NCI-H146 (cell line): ENCODE results near the gene PIGX.

Experiments used
- DNase-seq: peaks from one replicate; lab custom pipeline; 2025; lab: John Stamatoyannopoulos, UW

Gene PIGX

GRCh38 chr3:196757876-196758739 lies 45.9 kb downstream of the PIGX start:
- DNase-seq = no peak

GRCh38 chr3:196763179-196763578 lies 51.0 kb downstream of the PIGX start:
- no peak for DNase-seq

DNA sequence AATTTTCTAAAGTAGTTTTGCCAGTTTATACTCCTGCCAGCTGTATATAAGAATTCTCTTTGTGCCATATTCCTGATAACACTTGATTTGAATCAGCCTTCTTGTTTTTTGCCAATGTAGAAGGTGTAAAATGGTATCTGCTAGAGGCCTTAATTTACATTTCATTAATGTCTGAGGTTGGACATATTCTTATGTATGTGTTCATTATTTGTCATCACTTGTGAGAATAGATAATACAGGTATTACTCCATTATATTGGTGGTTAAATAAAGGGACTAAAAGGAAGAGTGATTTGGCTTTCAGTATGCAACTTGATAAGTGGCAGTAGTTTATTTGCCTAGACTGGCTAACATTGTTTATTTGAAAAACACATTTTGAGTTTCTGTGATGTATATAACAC lies 53.3 kb downstream of the PIGX start:
- DNase-seq = no peak

DNA sequence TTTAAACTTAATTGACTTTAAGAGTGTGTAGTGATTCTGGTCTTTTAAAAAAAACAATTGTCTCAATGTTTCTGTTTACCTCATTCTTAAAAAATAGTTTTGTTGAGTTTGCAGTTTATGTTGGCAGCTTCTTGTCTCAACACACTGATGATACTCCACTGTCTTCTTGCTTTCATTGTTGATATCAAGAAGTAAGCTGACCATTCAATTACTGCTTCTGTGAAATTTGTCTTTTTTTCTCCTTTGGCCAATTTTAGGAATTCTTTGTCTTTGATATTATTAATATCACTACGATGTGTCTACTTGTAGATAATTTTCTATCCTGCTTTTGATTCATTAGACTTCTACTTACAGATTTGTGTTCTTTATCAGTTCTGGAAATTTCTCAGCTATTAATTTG lies 58.9 kb downstream of the PIGX start:
- DNase-seq = no peak

DNA sequence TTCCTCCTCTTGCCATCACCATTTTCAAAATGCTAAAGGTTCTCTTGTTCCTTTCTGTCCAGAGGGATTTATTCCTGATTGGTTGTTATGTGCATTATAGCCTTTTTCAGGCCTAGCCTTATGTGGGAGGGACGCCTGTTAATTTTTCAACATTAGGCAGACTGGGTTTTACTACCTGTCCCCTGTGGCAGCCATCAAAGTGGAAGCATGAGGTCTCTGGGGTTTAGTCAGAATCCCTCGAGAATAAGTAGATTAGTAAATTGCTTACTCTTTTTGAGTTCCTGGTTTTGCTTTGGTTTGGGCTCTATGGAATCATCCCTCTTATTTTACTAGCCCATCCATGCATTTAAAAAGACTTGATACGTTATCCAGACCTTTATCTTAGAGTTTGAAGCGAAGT lies 59.9 kb downstream of the PIGX start:
- no peak for DNase-seq

DNA sequence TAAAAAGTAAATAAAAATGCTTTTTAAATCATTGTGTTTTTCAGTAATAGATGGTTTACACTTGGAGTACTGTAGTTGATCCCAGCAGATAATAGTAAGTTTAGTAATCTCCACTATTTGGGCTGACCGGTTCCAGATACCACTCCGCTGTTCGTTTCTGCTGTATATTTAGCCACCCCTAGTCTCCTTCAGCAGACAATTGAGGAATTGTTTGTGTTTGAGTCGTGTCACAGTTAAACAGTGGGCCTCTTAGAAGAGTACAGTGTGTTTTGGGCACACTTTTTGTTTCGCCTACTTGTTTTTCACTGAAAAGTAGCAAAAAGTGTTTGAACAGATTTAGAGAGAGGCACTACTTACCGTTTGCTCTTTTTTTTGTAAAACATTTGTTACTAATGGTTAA lies 60.7 kb downstream of the PIGX start:
- no peak for DNase-seq

GRCh38 chr3:196774191-196774820 lies 62.1 kb downstream of the PIGX start:
- DNase-seq = no peak

- DNase-seq = no peak
These were observed 62.8 kb downstream of the PIGX start for GRCh38 chr3:196774848-196775422.

DNA sequence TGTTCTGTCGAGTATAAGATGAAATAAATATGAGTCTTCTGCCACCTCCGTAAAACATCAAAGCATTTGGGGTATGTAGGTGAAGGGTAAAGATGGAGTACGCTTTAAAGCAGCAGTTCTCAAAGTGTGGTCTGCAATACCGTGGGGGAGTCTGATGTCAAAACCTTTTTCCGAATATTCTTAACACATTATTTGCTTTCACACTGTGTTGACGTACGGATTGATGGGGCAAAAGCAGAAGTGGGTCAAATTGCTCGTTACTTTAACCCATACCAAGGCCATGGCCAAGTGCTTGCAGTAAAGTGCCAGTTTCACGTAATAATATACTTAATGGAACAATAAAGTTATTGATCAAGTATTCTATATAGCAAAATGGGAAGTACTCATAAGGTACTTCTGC lies 63.8 kb downstream of the PIGX start:
- no peak for DNase-seq

DNA sequence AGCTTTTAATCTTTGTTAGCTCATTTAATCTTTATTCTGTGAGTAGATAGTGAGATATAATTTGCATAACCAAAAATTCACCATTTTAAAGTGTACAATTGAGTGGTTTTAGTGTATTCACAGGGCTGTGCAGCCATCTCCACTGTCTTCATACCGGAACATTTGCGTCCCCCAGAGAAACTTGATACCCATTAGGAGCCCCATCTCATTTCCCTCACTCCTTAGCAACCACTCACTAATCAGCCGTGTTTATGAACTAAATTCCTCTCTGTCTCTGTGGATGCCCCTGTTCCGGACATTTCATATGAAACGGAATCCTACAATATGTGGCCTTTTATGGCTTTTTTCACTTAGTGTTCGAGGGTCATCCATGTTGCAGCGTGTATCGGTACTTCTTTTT lies 65.7 kb downstream of the PIGX start:
- DNase-seq = no peak

DNA sequence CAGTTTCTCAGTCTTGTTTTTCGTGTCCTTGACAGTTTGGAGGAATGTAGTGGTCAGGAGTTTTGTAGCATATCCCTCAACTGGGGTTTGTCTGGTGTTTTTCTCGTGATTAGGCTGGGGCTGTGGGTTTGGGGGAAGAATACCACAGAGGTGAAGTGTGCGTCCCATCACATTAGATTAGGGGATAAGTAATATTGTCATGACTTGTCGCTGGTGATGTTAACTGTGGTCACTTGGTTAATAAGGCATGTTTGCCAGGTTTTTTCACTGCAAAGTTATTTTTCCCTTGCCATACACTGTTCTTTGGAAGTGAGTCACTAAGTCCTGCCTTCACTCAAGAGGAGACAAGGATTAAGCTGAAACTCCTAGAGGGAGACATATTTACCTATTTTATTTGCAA lies 66.6 kb downstream of the PIGX start:
- DNase-seq = no peak

GRCh38 chr3:196782511-196782910 lies 70.3 kb downstream of the PIGX start:
- no peak for DNase-seq
